ENCODE data around the gene EPHA8. TPM values are rescaled to one million over a fixed set of nuclear protein-coding genes. Genes with fewer than 3 reads are reported as not detected.

EPHA8 gene
- total RNA-seq, 1 experiment from 2014 or later = 3.8 TPM

DNA sequence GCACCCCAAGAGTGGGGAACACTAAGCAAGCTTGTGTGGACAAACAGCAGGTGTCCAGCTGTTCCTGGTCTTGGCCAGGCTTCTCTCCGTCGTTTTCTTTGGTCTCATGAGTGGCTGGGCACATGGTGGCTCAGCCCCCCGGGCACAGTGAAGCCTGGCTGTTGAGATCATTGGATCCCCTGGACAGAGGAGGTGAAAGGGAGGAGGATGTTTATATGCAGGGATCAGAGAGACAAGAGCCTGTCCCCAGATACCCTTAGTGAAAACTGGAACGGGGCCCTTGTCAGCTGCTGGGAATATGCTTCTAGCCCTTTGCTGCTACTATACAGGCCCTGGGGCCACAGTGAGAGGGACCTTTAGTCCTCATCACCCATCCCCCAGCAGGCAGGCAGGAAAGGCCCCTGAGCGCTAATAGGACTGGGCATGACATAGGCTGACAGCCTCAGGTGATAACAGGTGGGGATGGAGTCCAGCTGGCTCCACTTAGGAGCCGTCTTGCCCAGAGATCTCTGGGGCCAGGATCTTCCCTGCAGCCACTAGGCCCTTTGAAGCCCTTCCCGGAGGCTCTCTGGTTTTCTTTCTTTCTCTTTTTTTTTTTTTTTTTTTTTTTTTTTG, 16.4 kb downstream of the EPHA8 start:
- TF ChIP-seq NFE2L1 (CRISPR knock-in tag; IDR thresholded peaks at IDR 0.05) (no peak), RORB (CRISPR knock-in tag; IDR thresholded peaks at IDR 0.05) (no peak)

DNA sequence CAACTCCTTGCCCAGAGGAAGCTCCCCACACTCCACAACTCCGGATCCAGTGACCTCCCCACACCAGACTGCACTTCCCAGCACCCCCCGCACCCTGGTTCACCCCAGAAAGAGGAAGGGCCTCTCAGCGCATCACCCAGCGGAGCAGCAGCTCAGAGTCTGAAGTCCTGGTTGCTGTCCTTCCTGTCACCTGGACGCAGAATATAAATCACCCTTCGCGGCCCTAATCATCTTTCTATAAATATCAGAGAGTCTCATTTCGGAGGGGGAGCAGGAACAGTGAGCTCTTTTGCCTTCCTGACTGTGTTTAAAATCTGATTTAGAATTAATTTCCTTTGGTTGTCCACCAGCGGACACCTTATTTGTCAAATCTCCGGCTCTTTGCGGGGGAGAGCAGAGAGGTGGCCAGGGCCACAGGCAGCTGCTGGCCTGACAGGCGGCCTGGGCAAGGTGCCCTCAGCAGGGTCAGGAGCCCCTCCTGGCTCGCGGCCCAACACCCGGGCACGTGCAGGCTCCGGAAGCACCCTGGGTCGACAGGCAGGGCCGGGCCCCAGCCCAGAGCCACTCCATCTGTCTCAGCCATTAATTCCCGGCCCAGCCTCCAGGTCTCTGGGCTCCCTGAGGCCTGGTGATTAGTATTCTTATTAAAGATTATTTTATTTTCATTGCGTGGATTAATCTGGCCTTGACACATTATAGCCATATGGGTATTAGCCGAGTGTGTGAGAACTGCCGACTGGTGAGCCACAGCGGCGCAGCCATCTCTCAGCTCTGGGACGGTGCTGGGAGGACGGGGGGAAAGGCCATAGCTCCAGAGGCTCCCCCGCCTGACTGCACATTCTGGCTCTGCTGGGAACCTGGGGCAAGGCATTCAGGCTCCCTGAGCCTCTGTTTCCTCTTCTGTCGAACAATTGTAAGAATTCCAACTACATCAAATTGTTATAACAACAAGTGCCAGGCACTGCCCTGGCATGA, 19.7 kb downstream of the EPHA8 start:
- H3K4me1 Mint-ChIP-seq = no peaks in the 10 kb centered on the region
- ChIA-PET CTCF (interaction anchor here (0.8 to 2.6 kb wide), 3 partner anchors 55 to 59 kb away, joined by 4 to 8 read pairs (median 4); no protein-coding TSS in a partner anchor), POLR2A (interaction anchor here (1.0 kb wide), 1 partner anchor 19 kb away, joined by 3 read pairs; no protein-coding TSS in a partner anchor)
- DNase-seq (ENCODE audit: low spot score) = no peak
- peaks cover 1% of the 10 kb centered on the region for H3K27me3 Mint-ChIP-seq (ENCODE audit: low read depth)
- H3K9me3 Mint-ChIP-seq = peaks cover 16% of the 10 kb centered on the region
- ATAC-seq = no peak
- no peak overlapping the region for H3K4me3 Mint-ChIP-seq
- H3K27ac Mint-ChIP-seq = no peak overlapping the region
- peaks cover 14% of the 10 kb centered on the region for H3K36me3 Mint-ChIP-seq
- TF ChIP-seq ZNF263 (CRISPR knock-in tag; IDR thresholded peaks at IDR 0.05; ENCODE audit: low read depth) (no peak), OVOL2 (CRISPR knock-in tag; IDR thresholded peaks at IDR 0.05; ENCODE audit: borderline replicate concordance) (no peak), CBFB (CRISPR knock-in tag; IDR thresholded peaks at IDR 0.05; ENCODE audit: low read depth) (no peak), GABPB1 (CRISPR knock-in tag; IDR thresholded peaks at IDR 0.05) (no peak), TP53 (CRISPR knock-in tag; IDR thresholded peaks at IDR 0.05) (no peak), ZBTB21 (CRISPR knock-in tag; IDR thresholded peaks at IDR 0.05; ENCODE audit: borderline replicate concordance) (no peak), JAZF1 (CRISPR knock-in tag; IDR thresholded peaks at IDR 0.05) (no peak), KAT7 (CRISPR knock-in tag; IDR thresholded peaks at IDR 0.05; ENCODE audit: borderline replicate concordance) (no peak), RELA (CRISPR knock-in tag; IDR thresholded peaks at IDR 0.05; ENCODE audit: borderline replicate concordance) (no peak), TEAD1 (CRISPR knock-in tag; IDR thresholded peaks at IDR 0.05) (no peak), ZNF219 (CRISPR knock-in tag; IDR thresholded peaks at IDR 0.05; ENCODE audit: borderline replicate concordance) (no peak), SMAD4 (CRISPR knock-in tag; IDR thresholded peaks at IDR 0.05) (no peak)
- TF ChIP-seq, protein P1, sequence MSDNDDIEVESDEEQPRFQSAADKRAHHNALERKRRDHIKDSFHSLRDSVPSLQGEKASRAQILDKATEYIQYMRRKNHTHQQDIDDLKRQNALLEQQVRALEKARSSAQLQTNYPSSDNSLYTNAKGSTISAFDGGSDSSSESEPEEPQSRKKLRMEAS (CRISPR knock-in tag; IDR thresholded peaks at IDR 0.05) = no peak
- TF ChIP-seq, protein P2, sequence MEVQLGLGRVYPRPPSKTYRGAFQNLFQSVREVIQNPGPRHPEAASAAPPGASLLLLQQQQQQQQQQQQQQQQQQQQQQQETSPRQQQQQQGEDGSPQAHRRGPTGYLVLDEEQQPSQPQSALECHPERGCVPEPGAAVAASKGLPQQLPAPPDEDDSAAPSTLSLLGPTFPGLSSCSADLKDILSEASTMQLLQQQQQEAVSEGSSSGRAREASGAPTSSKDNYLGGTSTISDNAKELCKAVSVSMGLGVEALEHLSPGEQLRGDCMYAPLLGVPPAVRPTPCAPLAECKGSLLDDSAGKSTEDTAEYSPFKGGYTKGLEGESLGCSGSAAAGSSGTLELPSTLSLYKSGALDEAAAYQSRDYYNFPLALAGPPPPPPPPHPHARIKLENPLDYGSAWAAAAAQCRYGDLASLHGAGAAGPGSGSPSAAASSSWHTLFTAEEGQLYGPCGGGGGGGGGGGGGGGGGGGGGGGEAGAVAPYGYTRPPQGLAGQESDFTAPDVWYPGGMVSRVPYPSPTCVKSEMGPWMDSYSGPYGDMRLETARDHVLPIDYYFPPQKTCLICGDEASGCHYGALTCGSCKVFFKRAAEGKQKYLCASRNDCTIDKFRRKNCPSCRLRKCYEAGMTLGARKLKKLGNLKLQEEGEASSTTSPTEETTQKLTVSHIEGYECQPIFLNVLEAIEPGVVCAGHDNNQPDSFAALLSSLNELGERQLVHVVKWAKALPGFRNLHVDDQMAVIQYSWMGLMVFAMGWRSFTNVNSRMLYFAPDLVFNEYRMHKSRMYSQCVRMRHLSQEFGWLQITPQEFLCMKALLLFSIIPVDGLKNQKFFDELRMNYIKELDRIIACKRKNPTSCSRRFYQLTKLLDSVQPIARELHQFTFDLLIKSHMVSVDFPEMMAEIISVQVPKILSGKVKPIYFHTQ (CRISPR knock-in tag; IDR thresholded peaks at IDR 0.05) = no peak
- TF ChIP-seq, protein P3, sequence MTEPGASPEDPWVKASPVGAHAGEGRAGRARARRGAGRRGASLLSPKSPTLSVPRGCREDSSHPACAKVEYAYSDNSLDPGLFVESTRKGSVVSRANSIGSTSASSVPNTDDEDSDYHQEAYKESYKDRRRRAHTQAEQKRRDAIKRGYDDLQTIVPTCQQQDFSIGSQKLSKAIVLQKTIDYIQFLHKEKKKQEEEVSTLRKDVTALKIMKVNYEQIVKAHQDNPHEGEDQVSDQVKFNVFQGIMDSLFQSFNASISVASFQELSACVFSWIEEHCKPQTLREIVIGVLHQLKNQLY (CRISPR knock-in tag; IDR thresholded peaks at IDR 0.05) = no peak
- TF ChIP-seq, protein P4, sequence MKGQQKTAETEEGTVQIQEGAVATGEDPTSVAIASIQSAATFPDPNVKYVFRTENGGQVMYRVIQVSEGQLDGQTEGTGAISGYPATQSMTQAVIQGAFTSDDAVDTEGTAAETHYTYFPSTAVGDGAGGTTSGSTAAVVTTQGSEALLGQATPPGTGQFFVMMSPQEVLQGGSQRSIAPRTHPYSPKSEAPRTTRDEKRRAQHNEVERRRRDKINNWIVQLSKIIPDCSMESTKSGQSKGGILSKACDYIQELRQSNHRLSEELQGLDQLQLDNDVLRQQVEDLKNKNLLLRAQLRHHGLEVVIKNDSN (CRISPR knock-in tag; IDR thresholded peaks at IDR 0.05) = no peak
- TF ChIP-seq, protein P5, sequence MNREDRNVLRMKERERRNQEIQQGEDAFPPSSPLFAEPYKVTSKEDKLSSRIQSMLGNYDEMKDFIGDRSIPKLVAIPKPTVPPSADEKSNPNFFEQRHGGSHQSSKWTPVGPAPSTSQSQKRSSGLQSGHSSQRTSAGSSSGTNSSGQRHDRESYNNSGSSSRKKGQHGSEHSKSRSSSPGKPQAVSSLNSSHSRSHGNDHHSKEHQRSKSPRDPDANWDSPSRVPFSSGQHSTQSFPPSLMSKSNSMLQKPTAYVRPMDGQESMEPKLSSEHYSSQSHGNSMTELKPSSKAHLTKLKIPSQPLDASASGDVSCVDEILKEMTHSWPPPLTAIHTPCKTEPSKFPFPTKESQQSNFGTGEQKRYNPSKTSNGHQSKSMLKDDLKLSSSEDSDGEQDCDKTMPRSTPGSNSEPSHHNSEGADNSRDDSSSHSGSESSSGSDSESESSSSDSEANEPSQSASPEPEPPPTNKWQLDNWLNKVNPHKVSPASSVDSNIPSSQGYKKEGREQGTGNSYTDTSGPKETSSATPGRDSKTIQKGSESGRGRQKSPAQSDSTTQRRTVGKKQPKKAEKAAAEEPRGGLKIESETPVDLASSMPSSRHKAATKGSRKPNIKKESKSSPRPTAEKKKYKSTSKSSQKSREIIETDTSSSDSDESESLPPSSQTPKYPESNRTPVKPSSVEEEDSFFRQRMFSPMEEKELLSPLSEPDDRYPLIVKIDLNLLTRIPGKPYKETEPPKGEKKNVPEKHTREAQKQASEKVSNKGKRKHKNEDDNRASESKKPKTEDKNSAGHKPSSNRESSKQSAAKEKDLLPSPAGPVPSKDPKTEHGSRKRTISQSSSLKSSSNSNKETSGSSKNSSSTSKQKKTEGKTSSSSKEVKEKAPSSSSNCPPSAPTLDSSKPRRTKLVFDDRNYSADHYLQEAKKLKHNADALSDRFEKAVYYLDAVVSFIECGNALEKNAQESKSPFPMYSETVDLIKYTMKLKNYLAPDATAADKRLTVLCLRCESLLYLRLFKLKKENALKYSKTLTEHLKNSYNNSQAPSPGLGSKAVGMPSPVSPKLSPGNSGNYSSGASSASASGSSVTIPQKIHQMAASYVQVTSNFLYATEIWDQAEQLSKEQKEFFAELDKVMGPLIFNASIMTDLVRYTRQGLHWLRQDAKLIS (CRISPR knock-in tag; IDR thresholded peaks at IDR 0.05; ENCODE audit: borderline replicate concordance) = no peak
- TF ChIP-seq, protein P6, sequence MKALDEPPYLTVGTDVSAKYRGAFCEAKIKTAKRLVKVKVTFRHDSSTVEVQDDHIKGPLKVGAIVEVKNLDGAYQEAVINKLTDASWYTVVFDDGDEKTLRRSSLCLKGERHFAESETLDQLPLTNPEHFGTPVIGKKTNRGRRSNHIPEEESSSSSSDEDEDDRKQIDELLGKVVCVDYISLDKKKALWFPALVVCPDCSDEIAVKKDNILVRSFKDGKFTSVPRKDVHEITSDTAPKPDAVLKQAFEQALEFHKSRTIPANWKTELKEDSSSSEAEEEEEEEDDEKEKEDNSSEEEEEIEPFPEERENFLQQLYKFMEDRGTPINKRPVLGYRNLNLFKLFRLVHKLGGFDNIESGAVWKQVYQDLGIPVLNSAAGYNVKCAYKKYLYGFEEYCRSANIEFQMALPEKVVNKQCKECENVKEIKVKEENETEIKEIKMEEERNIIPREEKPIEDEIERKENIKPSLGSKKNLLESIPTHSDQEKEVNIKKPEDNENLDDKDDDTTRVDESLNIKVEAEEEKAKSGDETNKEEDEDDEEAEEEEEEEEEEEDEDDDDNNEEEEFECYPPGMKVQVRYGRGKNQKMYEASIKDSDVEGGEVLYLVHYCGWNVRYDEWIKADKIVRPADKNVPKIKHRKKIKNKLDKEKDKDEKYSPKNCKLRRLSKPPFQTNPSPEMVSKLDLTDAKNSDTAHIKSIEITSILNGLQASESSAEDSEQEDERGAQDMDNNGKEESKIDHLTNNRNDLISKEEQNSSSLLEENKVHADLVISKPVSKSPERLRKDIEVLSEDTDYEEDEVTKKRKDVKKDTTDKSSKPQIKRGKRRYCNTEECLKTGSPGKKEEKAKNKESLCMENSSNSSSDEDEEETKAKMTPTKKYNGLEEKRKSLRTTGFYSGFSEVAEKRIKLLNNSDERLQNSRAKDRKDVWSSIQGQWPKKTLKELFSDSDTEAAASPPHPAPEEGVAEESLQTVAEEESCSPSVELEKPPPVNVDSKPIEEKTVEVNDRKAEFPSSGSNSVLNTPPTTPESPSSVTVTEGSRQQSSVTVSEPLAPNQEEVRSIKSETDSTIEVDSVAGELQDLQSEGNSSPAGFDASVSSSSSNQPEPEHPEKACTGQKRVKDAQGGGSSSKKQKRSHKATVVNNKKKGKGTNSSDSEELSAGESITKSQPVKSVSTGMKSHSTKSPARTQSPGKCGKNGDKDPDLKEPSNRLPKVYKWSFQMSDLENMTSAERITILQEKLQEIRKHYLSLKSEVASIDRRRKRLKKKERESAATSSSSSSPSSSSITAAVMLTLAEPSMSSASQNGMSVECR (CRISPR knock-in tag; IDR thresholded peaks at IDR 0.05; ENCODE audit: borderline replicate concordance) = no peak

More for the DNA sequence above, 16.4 kb downstream of the EPHA8 start:
- H3K4me3 Mint-ChIP-seq = no peak overlapping the region
- peaks cover 19% of the 10 kb centered on the region for H3K36me3 Mint-ChIP-seq
- ATAC-seq = no peak
- no peak for DNase-seq (ENCODE audit: low spot score)
- H3K27ac Mint-ChIP-seq = no peak overlapping the region; the same call in 1 of the 2 replicates
- POLR2A ChIA-PET = no interaction called here
- H3K9me3 Mint-ChIP-seq = peaks cover 24% of the 10 kb centered on the region
- no peaks in the 10 kb centered on the region for H3K4me1 Mint-ChIP-seq
- peaks cover 2% of the 10 kb centered on the region for H3K27me3 Mint-ChIP-seq (ENCODE audit: low read depth)
- CTCF ChIA-PET = interaction anchor here (0.8 to 1.0 kb wide), 2 partner anchors 8 to 62 kb away, joined by 3 to 6 read pairs; no protein-coding TSS in a partner anchor
